Femur (tissue), 1 donor: ENCODE data around the gene KCTD2.
A peak's percentile ranks its signal among the peaks of the same experiment; 100 is the strongest.
"Not testable (repeated sequence)": the region's sequence is repeated elsewhere in the genome, so short reads cannot be mapped to it uniquely, and the experiment has no call there.

Experiments
- DNase-seq: peaks from one replicate; pipeline ENCODE4 v3.0.0-alpha.2; 2017

KCTD2 gene

GRCh38 chr17:75020331-75021110 is 26.5 kb upstream of the KCTD2 start:
- DNase-seq = no peak

DNA sequence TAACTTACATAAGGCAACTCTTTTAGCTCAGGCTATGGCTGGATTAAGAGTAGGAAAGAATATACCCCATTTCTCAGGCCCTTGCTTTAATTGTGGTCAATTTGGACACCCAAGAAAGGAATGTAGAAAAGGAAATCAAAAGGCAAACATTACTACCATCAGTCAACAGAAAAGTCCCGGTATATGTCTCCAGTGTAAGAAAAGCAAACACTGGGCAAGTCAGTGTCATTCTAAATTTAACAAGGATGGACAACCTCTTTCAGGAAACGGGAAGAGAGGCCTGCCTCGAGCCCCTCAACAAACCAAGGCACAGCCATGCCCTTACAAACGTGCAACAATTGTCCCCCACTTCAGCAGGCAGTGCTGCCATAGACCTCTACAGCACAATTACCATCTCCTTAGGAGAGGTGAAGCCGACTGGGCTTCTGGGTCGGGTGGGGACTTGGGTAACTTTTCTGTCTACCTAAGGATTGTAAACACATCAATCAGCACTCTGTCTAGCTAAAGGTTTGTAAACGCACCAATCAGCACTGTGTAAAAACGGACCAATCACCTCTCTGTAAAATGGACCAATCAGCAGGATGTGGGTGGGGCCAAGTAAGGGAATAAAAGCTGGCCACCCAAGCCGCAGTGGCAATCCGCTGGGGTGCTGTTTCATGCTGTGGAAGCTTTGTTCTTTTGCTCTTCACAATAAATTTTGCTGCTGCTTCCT is 22.2 kb upstream of the KCTD2 start:
- no peak for DNase-seq

DNA sequence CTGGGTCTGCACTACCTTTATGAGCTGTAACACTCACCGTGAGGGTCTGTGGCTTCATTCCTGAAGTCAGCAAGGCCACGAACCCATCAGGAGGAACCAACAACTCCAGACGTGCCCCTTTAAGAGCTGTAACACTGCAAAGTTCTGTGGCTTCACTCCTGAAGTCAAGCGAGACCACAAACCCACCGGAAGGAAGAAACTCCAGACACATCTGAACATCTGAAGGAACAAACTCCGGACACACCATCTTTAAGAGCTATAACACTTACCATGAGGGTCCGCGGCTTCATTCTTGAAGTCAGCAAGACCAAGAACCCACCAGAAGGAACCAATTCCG is 21.7 kb upstream of the KCTD2 start:
- not testable (repeated sequence) for DNase-seq

DNA sequence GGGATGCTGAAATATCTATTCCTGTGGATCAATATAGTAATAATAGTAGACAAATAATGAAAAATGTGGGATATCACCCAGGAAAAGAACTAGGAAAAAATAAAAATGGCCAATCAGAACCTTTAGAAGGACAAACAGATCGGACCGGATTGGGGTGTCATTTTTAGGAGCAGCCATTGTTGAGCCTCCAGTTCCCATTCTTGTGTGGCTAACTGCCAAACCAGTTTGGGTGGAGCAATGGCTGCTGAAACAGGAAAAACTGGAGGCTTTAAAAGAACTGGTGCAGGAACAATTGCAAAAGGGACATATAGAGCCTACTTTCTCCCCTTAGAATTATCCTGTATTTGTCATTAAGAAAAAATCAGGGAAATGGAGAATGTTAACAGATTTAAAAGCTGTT is 20.4 kb upstream of the KCTD2 start:
- not testable (repeated sequence) for DNase-seq

DNA sequence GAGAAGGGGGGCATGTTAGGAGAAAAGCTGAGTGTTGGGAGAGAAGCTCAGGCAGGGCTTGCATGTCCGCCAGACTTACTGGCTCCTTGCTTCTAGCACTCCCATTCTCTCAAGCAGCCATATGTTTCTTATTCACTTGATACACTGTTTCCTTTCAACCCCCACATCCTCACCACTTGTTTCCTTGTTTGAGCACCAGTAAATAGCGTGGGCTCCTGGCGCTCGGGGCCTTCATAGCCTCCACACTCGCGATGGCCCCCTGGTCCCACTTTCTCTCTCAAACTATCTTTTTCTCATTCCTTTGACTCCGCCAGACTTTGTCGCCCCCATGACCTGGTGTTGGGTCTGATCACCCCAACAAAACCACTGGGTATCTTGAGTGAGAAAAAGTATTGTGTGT is 16.9 kb upstream of the KCTD2 start:
- no peak for DNase-seq

- peak; percentile 89 for DNase-seq
These were observed 14.9 kb upstream of the KCTD2 start for GRCh38 chr17:75031972-75032719.

DNA sequence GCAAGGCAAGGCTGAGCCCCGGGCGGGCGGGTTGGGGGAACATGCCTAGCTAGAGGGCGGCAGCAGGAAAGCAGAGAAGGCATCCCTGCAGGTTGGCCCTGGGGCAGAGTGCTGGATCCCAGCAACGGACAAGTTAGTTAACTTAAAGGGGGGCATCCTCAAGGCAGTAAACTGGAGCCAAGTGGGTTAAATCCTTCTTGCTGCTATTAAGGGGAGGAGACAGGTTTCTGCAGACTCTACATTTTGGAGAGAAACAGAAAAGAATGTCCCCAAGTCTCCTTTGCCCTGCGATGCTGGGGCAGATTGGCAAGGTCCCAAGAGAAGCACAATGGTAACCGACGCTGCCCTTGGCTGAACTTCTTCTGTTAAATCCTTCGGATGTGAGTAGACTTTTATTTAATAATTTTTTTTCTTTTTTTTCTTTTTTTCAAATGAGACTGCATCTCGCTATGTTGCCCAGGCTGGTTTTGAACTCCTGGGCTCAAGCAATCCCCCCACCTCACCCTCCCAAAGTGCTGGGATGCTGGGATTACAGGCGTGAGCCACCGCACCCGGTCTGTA is 14.2 kb upstream of the KCTD2 start:
- peak; percentile 44 for DNase-seq

DNA sequence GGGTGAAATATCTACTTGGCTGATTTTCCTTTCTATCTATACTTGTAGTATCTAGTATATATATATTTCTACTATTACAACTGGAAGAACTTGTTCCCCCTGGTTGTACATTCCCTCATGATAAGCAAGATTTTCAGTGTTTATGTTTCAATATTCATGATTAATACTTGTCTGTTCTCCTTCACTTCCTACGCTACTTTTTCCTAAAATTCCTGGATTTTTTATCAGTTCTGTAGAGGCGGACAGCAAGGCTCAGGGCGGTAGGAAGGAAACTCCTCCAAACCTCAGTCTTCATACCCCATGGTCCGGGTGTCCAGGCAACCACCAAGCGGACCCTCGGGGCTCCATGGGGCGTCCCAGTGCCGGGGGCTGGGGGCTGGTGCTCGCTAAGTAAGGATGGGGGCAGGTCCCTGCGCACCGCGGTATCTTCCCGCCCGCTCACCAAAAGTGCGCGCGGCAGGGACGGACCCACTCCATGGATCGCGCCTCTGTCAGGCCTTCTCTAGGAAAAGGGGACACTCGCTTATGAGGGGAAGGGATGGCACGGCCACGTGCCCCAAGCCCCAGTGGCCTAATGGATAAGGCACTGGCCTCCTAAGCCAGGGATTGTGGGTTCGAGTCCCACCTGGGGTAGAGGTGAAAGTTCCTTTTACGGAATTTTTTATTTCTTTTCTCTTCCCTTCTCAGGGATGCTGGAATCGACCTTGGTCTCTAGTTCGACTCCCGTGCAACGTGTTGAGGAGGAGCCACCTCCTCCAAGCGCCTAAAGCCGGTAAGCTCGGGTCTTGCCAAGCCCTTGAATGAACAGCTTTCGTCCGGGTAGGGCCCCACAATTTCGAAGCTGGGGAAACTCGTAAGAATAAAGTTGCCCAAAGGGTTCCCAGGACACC is 13.4 kb upstream of the KCTD2 start:
- DNase-seq = peak; percentile 97

GRCh38 chr17:75034236-75034908 is 12.7 kb upstream of the KCTD2 start:
- DNase-seq = peak; percentile 94

DNA sequence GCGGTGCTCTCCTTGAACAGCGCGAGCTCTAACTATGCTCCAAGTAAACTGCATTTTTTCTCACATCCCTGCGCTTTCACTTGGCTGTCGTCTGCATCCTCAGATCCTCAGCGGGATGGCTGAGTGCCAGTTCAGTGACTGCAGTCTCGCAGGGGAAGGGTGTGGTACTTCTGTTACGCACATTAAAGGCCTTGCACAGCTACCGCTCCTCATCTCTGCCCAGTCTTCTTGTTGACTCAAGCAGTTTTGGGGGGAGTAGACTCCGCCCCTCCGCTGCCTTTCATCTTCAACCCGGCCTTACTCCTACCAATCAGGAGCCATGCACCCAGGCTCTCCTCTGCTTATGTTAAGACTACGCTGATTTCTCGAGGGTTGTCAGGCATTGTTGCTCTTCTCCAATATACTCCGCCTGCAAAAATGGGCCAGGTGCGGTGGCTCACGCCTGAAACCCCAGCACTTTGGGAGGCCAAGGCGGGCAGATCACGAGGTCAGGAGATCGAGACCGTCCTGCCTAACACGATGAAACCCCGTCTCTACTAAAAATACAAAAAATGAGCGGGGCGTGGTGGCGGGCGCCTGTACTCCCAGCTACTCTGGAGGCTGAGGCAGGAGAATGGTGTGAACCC is 10.3 kb upstream of the KCTD2 start:
- peak; percentile 84 for DNase-seq

DNA sequence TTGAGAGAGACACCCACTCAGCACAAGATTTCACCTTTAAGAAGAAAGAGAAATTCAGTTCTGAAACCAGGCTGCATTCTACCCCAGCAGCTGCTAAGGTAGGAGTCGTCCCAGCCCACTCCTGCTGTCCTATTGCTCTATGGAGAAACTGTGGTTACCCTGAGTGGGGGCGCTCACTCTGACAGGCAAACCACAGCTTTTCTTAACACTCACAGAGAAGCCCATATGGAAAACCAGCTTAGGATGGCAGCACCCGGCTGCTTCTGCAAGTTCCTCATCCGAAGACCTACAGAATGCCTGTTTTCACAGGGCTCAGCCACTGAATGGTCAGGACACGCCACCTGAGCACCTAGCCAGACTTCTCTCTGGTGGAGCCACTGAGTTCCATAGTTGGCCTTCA is 7.8 kb upstream of the KCTD2 start:
- no peak for DNase-seq

DNA sequence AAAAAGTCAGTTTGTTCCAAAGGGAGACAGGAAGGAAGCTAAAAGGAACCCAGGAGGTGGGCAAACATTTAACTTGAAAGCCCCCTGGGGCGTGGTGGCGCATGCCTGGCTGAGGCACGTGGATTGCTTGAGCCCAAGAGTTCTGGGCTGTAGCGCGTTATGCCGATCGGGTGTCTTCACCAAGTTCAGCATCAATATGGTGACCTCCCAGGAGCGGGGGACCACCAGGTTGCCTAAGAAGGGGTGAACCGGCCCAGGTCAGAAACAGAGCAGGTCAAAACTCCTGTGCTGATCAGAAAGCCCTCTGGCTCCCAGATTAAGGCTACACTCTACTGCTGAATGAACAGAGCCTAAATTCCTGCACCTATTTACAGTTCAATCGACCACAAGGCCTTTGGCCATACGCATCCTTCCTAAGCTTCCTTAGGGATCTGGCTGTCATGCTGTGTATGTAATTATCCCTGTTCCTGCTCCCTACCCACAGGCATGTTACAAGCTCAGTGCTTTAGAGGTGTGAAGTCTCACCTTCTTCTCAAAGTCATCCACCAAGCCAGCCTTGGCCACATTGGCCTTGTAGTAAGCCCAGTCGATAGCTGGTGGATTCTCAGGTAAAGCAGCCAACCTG is 5.3 kb upstream of the KCTD2 start:
- no peak for DNase-seq

GRCh38 chr17:75043789-75044188 is 3.2 kb upstream of the KCTD2 start:
- not testable (repeated sequence) for DNase-seq

GRCh38 chr17:75044716-75045115 is 2.3 kb upstream of the KCTD2 start:
- no peak for DNase-seq

GRCh38 chr17:75045946-75046406 is 1.0 kb upstream of the KCTD2 start:
- DNase-seq = not testable (repeated sequence)

DNA sequence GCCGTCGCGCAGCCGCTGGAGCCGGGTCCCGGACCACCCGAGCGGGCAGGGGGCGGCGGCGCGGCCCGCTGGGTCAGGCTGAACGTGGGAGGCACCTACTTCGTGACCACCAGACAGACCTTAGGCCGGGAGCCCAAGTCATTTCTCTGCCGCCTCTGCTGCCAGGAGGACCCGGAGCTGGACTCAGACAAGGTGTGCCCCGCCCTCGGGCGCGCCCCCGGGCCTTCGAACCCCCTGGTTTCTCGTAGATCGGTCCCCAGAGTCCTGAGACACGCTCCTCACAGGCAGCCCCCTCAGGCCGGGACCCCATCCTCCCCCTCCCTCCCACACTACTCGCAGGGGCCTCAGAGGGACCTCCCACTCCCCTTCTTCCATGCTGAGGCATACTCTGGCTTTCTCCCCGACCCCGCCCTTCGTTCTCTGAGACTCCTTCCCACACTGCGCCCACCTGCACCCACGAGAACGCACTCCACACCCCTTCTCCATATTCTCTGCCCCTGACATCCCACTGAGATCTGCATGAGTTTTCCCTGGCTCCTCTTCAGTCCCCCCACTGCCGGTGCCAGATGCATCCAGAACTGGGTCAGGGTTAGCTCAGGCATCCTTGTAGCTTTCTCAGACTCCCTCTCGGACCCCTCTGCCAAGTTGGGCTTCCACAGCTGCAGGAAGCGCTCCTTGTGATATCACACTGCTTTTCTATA is 523 bp downstream of the KCTD2 start:
- peak; percentile 66 for DNase-seq

GRCh38 chr17:75048249-75048878 is 1.3 kb downstream of the KCTD2 start:
- DNase-seq = peak; percentile 71

GRCh38 chr17:75049057-75049456 is 2.0 kb downstream of the KCTD2 start:
- DNase-seq = no peak

- no peak for DNase-seq
These were observed 2.7 kb downstream of the KCTD2 start for GRCh38 chr17:75049706-75050105.

DNA sequence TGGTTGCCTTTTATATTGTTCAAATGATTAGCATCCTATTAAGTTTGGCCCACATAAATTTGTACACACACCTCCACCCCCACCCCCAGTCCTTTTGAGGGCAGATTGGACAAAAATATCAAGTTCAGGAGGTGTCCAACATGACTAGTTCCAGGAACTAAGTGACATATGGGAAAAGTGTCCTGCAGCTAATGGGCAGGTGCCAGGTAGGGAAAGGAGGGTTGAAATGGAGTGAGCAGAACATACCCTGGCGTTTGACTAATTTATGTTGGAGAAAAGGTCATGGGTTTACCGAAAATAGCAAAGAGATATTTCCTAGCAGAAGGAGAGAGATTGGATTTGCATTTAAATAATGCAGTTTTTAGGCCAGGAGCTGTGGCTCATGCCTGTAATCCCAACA is 4.9 kb downstream of the KCTD2 start:
- DNase-seq = no peak
